Vagina (tissue), 2 donors: ENCODE data around the gene S100A9. TPM values are rescaled to one million over a fixed set of nuclear protein-coding genes. Genes with fewer than 3 reads are reported as not detected.

ENCODE experiments used
- DNase-seq, 2 donors: peaks; one replicate each; pipeline ENCODE4 v3.0.0-alpha.2; 2017; ENCODE audit errors: extremely low spot score in 2 of 2
- H3K27ac ChIP-seq: fragments of 200-600 bp; sonication (generic); one replicate; pipeline ENCODE4 v1.5.1; 2019
- H3K27me3 ChIP-seq: fragments of 200-600 bp; sonication (generic); one replicate; pipeline ENCODE4 v1.5.1; 2019
- H3K36me3 ChIP-seq, 2 donors: fragments of 200-600 bp; sonication (generic); one replicate each; pipeline ENCODE4 v1.5.1; 2017 to 2019
- H3K4me1 ChIP-seq: fragments of 200-600 bp; sonication (generic); one replicate; pipeline ENCODE4 v1.5.1; 2019
- H3K4me3 ChIP-seq, 2 donors: fragments of 200-600 bp; sonication (generic); 1 replicate in 1 of 2; 2 replicates in 1 of 2; pipeline ENCODE4 v1.5.1; 2016 to 2019
- H3K9me3 ChIP-seq: fragments of 200-600 bp; sonication (generic); one replicate; pipeline ENCODE4 v1.5.1; 2019
- CTCF ChIP-seq, 3 experiments: fragments of 450-650 bp in 2 of 3; fragments of 200-600 bp in 1 of 3; sonication (generic) in 1 of 3; IDR thresholded peaks; one replicate each; pipeline ENCODE4 v1.5.1; 2017 to 2019; ENCODE audit warnings: antibody characterized with exemption in 3 of 3, mild to moderate bottlenecking in 2 of 3, moderate library complexity in 2 of 3
- POLR2A ChIP-seq, 2 donors: fragments of 450-650 bp; IDR thresholded peaks; one replicate each; pipeline ENCODE4 v1.6.1; 2017; ENCODE audit warnings: antibody characterized with exemption in 2 of 2, mild to moderate bottlenecking in 2 of 2, moderate library complexity in 2 of 2
- POLR2AphosphoS5 ChIP-seq, 2 donors: sonication (generic); formaldehyde crosslinking; IDR thresholded peaks; one replicate each; pipeline ENCODE4 v1.9.0; 2017; ENCODE audit warnings: antibody characterized with exemption in 2 of 2, mild to moderate bottlenecking in 2 of 2, low read depth in 1 of 2; ENCODE audit not compliant: insufficient read depth in 1 of 2
- intact Hi-C: fragments of 100-400 bp; cut with DNase I; formaldehyde crosslinking; loops from one replicate; pipeline ENCODE4 v1.15.1; 2023
- total RNA-seq: library from RNA; depleted of rRNA; stranded (reverse); fragments of >200 nt; gene quantifications from one replicate; pipeline ENCODE4 v1.2.3, GENCODE V29; 2016

The S100A9 gene
- total RNA-seq, 1 donor from 2014 or later = 4,658 TPM

GRCh38 chr1:153399401-153400055 is 41.9 kb downstream of the S100A9 start:
- H3K27ac ChIP-seq = no peak overlapping the region
- DNase-seq = peak; percentile 58 to 93
- H3K9me3 ChIP-seq = no peaks in the 10 kb centered on the region
- no peaks in the 10 kb centered on the region for H3K4me1 ChIP-seq
- intact Hi-C loops = no loop called here
- no peaks in the 10 kb centered on the region for H3K27me3 ChIP-seq
- no peaks in the 10 kb centered on the region for H3K36me3 ChIP-seq
- no peak overlapping the region for H3K4me3 ChIP-seq
- TF ChIP-seq CTCF (IDR thresholded peaks at IDR 0.05) = no peak

GRCh38 chr1:153400244-153400643 is 42.6 kb downstream of the S100A9 start:
- no peaks in the 10 kb centered on the region for H3K36me3 ChIP-seq
- no peak for TF ChIP-seq POLR2AphosphoS5 (IDR thresholded peaks at IDR 0.05; ENCODE audit: insufficient read depth in 1 of 2, low read depth in 1 of 2)
- TF ChIP-seq CTCF (IDR thresholded peaks at IDR 0.05) = no peak
- no peak for TF ChIP-seq POLR2A (IDR thresholded peaks at IDR 0.05)

DNA sequence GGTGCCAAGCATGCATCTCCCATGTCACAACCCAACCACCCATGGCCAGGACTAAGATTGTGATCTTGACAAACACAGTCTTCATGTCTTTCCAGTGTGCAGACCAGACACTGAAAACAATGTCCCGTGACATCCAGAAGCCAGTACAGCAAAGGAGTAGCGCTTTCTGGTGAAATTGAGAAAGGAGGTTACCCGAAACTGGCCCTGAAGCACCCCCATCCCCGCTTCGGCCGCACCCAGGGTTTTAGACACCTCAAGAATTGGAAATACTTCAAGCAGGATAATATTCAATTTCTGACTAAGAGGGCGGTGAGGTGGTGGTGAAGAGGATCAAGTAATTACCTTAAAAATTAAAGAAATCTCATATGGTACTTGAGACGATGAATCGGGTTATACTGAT is 43.8 kb downstream of the S100A9 start:
- H3K9me3 ChIP-seq = no peaks in the 10 kb centered on the region
- no peak overlapping the region for H3K27ac ChIP-seq
- H3K36me3 ChIP-seq = no peaks in the 10 kb centered on the region
- peak in 1 of 2 donors; percentile 64 for DNase-seq
- intact Hi-C loops = no loop called here
- TF ChIP-seq POLR2A (IDR thresholded peaks at IDR 0.05) (no peak), POLR2AphosphoS5 (IDR thresholded peaks at IDR 0.05; ENCODE audit: insufficient read depth in 1 of 2, low read depth in 1 of 2) (no peak), CTCF (IDR thresholded peaks at IDR 0.05) (no peak)
- H3K4me1 ChIP-seq = no peaks in the 10 kb centered on the region
- no peak overlapping the region for H3K4me3 ChIP-seq
- no peaks in the 10 kb centered on the region for H3K27me3 ChIP-seq

More at GRCh38 chr1:153400244-153400643, 42.6 kb downstream of the S100A9 start:
- Histone ChIP-seq H3K4me3 (no peak overlapping the region), H3K27ac (no peak overlapping the region), H3K4me1 (no peaks in the 10 kb centered on the region), H3K27me3 (no peaks in the 10 kb centered on the region), H3K9me3 (no peaks in the 10 kb centered on the region)
- intact Hi-C loops = no loop called here
- DNase-seq = peak in 1 of 2 donors; percentile 72

- Histone ChIP-seq H3K9me3 (no peaks in the 10 kb centered on the region), H3K36me3 (no peaks in the 10 kb centered on the region), H3K27ac (no peak overlapping the region), H3K27me3 (no peaks in the 10 kb centered on the region), H3K4me3 (no peak overlapping the region), H3K4me1 (no peaks in the 10 kb centered on the region)
- intact Hi-C loops = no loop called here
- TF ChIP-seq POLR2AphosphoS5 (IDR thresholded peaks at IDR 0.05; ENCODE audit: insufficient read depth in 1 of 2, low read depth in 1 of 2) (no peak), CTCF (IDR thresholded peaks at IDR 0.05) (no peak), POLR2A (IDR thresholded peaks at IDR 0.05) (no peak)
- peak; percentile 34 to 74 for DNase-seq
Observed at GRCh38 chr1:153402226-153402625, 44.6 kb downstream of the S100A9 start.

- Histone ChIP-seq H3K27ac (no peak overlapping the region), H3K9me3 (no peaks in the 10 kb centered on the region), H3K4me3 (no peak overlapping the region), H3K4me1 (no peaks in the 10 kb centered on the region), H3K27me3 (no peaks in the 10 kb centered on the region), H3K36me3 (no peaks in the 10 kb centered on the region)
- TF ChIP-seq CTCF (IDR thresholded peaks at IDR 0.05) = no peak
- TF ChIP-seq POLR2AphosphoS5 (IDR thresholded peaks at IDR 0.05; ENCODE audit: insufficient read depth in 1 of 2, low read depth in 1 of 2) = no peak
- no peak for TF ChIP-seq POLR2A (IDR thresholded peaks at IDR 0.05)
- peak; percentile 31 to 54 for DNase-seq
- intact Hi-C loops = no loop called here
Observed at GRCh38 chr1:153403421-153404085, 45.9 kb downstream of the S100A9 start.
